ENCODE measurements around the gene XG.
A peak's percentile ranks its signal among the peaks of the same experiment; 100 is the strongest.

XG gene

GRCh38 chrX:2714551-2714950, 37.3 kb upstream of the XG start:
- H3K4me3 Mint-ChIP-seq, result no peak overlapping the region

GRCh38 chrX:2715066-2715600, 36.7 kb upstream of the XG start:
- Mint-ChIP-seq H3K4me1 (peaks cover 6% of the 10 kb centered on the region), H3K4me3 (no peak overlapping the region), H3K27ac (no peak overlapping the region), H3K27me3 (ENCODE audit: low read depth) (no peaks in the 10 kb centered on the region), H3K36me3 (ENCODE audit: low read depth) (peaks cover 54% of the 10 kb centered on the region), H3K9me3 (no peaks in the 10 kb centered on the region)
- TF ChIP-seq, protein P1, sequence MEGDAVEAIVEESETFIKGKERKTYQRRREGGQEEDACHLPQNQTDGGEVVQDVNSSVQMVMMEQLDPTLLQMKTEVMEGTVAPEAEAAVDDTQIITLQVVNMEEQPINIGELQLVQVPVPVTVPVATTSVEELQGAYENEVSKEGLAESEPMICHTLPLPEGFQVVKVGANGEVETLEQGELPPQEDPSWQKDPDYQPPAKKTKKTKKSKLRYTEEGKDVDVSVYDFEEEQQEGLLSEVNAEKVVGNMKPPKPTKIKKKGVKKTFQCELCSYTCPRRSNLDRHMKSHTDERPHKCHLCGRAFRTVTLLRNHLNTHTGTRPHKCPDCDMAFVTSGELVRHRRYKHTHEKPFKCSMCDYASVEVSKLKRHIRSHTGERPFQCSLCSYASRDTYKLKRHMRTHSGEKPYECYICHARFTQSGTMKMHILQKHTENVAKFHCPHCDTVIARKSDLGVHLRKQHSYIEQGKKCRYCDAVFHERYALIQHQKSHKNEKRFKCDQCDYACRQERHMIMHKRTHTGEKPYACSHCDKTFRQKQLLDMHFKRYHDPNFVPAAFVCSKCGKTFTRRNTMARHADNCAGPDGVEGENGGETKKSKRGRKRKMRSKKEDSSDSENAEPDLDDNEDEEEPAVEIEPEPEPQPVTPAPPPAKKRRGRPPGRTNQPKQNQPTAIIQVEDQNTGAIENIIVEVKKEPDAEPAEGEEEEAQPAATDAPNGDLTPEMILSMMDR (IDR thresholded peaks at IDR 0.05; ENCODE audit: unreplicated experiment in 3 of 3), result no peak

More at GRCh38 chrX:2714551-2714950, 37.3 kb upstream of the XG start:
- peaks cover 10% of the 10 kb centered on the region for H3K4me1 Mint-ChIP-seq
- H3K27me3 Mint-ChIP-seq (ENCODE audit: low read depth), result no peaks in the 10 kb centered on the region
- TF ChIP-seq, protein P1 (IDR thresholded peaks at IDR 0.05; ENCODE audit: unreplicated experiment in 3 of 3), result no peak
- no peak overlapping the region for H3K27ac Mint-ChIP-seq
- H3K9me3 Mint-ChIP-seq, result no peaks in the 10 kb centered on the region
- H3K36me3 Mint-ChIP-seq (ENCODE audit: low read depth), result peaks cover 49% of the 10 kb centered on the region

GRCh38 chrX:2717312-2717711, 34.5 kb upstream of the XG start:
- Mint-ChIP-seq H3K36me3 (ENCODE audit: low read depth) (peaks cover 69% of the 10 kb centered on the region), H3K27ac (peak overlapping the region in 2 of 3 experiments; percentile 41 to 42), H3K4me1 (no peaks in the 10 kb centered on the region), H3K27me3 (ENCODE audit: low read depth) (no peaks in the 10 kb centered on the region), H3K4me3 (no peak overlapping the region), H3K9me3 (no peaks in the 10 kb centered on the region)
- TF ChIP-seq, protein P1 (IDR thresholded peaks at IDR 0.05; ENCODE audit: unreplicated experiment in 3 of 3), result no peak

DNA sequence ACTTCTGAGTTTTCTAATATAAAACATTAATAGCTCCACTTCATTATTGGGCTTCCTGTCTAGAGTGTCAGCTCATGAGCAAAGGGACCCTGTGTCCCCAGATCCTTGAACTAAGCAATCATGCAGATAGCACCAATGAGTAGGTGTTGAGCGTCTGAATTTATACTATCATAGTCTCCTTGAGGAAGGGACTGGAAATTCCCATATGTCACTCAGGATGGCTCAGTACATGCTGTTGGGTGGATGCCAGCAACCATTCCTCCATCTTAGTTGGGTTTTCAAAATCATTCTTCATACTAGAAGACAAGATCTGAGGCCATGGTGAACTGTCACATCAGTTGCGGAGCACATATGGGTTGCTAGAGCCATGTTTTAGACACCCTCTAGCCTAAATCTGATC, 33.0 kb upstream of the XG start:
- Mint-ChIP-seq H3K27me3 (ENCODE audit: low read depth) (no peaks in the 10 kb centered on the region), H3K4me1 (no peaks in the 10 kb centered on the region), H3K4me3 (no peak overlapping the region), H3K9me3 (no peaks in the 10 kb centered on the region), H3K36me3 (ENCODE audit: low read depth) (peaks cover 84% of the 10 kb centered on the region), H3K27ac (no peak overlapping the region)
- TF ChIP-seq, protein P1 (IDR thresholded peaks at IDR 0.05; ENCODE audit: unreplicated experiment in 3 of 3), result no peak

- H3K4me1 Mint-ChIP-seq, result no peaks in the 10 kb centered on the region
- TF ChIP-seq, protein P1 (IDR thresholded peaks at IDR 0.05; ENCODE audit: unreplicated experiment in 3 of 3), result no peak
- no peak overlapping the region for H3K27ac Mint-ChIP-seq
- H3K9me3 Mint-ChIP-seq, result no peaks in the 10 kb centered on the region
- peaks cover 79% of the 10 kb centered on the region for H3K36me3 Mint-ChIP-seq (ENCODE audit: low read depth)
- H3K27me3 Mint-ChIP-seq (ENCODE audit: low read depth), result no peaks in the 10 kb centered on the region
- H3K4me3 Mint-ChIP-seq, result no peak overlapping the region
Measured at GRCh38 chrX:2719774-2720447, 31.9 kb upstream of the XG start.
